ENCODE data around the gene HOXB9.

The HOXB9 gene

GRCh38 chr17:48611681-48612455 lies 14.3 kb downstream of the HOXB9 start:
- no peak for DNase-seq (ENCODE audit: low read depth, low spot score)

GRCh38 chr17:48611213-48611612 lies 14.9 kb downstream of the HOXB9 start:
- DNase-seq (ENCODE audit: low read depth, low spot score): no peak

GRCh38 chr17:48610282-48611211 lies 15.6 kb downstream of the HOXB9 start, which contains the start of gene HOXB7:
HOXB7 (minus strand) TSS chr17:48611017; CDS start chr17:48610918, 99 bp downstream.
- no peak for DNase-seq (ENCODE audit: low read depth, low spot score)

- DNase-seq (ENCODE audit: low read depth, low spot score): no peak
These were observed 16.3 kb downstream of the HOXB9 start for GRCh38 chr17:48609759-48610281.

- DNase-seq (ENCODE audit: low read depth, low spot score): no peak
These were observed 17.1 kb downstream of the HOXB9 start for GRCh38 chr17:48609033-48609432.

GRCh38 chr17:48608494-48608834 lies 17.7 kb downstream of the HOXB9 start:
- DNase-seq (ENCODE audit: low read depth, low spot score): no peak

- DNase-seq (ENCODE audit: low read depth, low spot score): no peak
These were observed 19.1 kb downstream of the HOXB9 start for GRCh38 chr17:48606892-48607614.

GRCh38 chr17:48605991-48606891 lies 19.9 kb downstream of the HOXB9 start:
- no peak for DNase-seq (ENCODE audit: low read depth, low spot score)

- no peak for DNase-seq (ENCODE audit: low read depth, low spot score)
These were observed 20.7 kb downstream of the HOXB9 start for GRCh38 chr17:48605409-48605919.

GRCh38 chr17:48604770-48605329 lies 21.3 kb downstream of the HOXB9 start, which contains the start of gene HOXB6:
HOXB6 (minus strand) TSS chr17:48604986; CDS start chr17:48598150, 6,836 bp downstream.
- DNase-seq (ENCODE audit: low read depth, low spot score): no peak

GRCh38 chr17:48603959-48604769 lies 22.0 kb downstream of the HOXB9 start:
- no peak for DNase-seq (ENCODE audit: low read depth, low spot score)

- no peak for DNase-seq (ENCODE audit: low read depth, low spot score)
These were observed 24.4 kb downstream of the HOXB9 start for GRCh38 chr17:48601539-48602425.

GRCh38 chr17:48601207-48601538 lies 25.0 kb downstream of the HOXB9 start:
- no peak for DNase-seq (ENCODE audit: low read depth, low spot score)

- DNase-seq (ENCODE audit: low read depth, low spot score): no peak
These were observed 25.7 kb downstream of the HOXB9 start for GRCh38 chr17:48600244-48601098.

- no peak for DNase-seq (ENCODE audit: low read depth, low spot score)
These were observed 26.8 kb downstream of the HOXB9 start for GRCh38 chr17:48599354-48599753.

- DNase-seq (ENCODE audit: low read depth, low spot score): no peak
These were observed 27.4 kb downstream of the HOXB9 start for GRCh38 chr17:48598736-48599135.
